ENCODE results near the gene ADAMTSL2.

Gene ADAMTSL2

DNA sequence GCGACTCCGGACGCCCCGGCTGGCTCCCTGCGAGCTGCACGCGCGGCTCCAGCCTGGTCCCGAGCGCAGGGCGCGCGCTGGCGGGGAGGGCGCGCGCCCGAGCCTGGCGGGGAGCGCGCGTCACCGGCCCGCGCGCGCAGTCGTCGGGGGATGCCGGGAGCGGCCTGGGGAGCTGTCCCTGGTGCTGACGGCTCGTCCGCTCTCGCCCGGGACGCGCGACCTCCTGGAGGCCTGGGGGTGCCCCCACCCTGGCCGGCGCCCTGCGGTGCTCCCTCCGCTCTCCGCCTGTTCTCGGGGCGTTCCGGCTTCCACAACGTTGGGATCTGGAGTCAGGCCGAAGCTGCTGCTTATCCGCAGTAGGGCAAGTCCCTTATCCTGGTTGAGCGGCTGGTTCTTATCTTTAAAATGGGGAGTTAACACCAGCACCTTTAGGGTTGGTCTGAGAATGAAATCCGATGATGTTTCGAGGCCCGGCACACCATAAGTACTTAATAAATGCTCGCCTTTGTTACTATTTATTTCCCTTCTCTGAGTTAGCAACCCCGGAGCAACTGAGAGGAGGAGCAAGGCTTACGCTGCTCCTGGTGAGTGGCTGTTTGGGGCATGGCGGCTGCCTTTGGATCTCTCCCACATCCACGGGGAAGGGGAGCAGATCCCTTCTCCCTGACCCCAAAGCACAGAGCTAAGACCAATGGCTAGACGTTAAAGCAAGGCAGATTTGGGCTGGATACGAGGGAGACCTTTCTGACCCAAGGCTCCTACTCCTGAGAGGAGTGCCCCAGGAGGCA is 75.0 kb downstream of the ADAMTSL2 start, which contains the start of gene FAM163B:
FAM163B (minus strand) TSS at position 79 of the 788 bp plus-strand sequence. CDS start 29,166 bp downstream, outside the sequence.
- no peak for DNase-seq

DNA sequence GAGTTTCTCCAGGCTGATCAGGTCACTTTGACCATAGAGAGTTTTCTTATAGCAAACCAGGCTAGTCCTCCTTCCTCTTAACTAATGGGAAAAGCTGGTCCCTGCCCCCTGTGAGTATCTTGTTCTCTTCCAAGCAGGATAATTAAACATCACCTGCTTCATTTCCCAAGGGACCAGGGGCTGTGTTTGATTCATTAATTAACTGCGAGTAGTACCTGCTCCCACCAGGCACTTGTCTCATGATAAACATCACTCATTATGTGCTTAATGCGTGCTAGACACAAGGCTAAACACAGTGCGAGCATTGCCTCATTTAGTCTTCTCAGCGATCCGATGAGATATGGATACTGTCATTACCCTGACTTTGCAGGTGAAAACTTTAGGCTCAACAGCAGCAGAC is 76.3 kb downstream of the ADAMTSL2 start:
- DNase-seq = no peak

DNA sequence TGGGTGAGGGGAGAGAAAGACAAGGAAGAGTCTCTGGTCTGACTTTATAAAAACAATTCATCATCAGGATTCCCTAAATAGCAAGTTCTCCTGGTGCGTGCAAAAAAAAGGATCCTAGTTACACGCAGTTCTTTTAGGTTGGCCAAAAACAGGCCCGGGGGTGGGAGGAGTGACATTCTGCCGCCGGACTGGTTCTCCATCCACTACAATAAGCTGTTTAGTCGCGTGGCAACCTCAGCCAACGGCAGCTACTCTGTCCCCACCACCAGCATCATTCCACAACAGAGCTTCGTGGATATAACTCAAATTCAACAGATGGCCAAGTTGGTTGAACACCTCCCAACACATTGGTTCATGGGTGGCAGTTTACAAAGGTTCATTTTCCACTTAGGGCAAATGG is 77.5 kb downstream of the ADAMTSL2 start:
- no peak for DNase-seq

GRCh38 chr9:133612816-133613215 is 78.3 kb downstream of the ADAMTSL2 start:
- no peak for DNase-seq

GRCh38 chr9:133613432-133613831 is 78.9 kb downstream of the ADAMTSL2 start:
- DNase-seq = no peak

- no peak for DNase-seq
These were observed 79.6 kb downstream of the ADAMTSL2 start for GRCh38 chr9:133614056-133614455.

- DNase-seq = no peak
These were observed 80.2 kb downstream of the ADAMTSL2 start for GRCh38 chr9:133614678-133615077.

GRCh38 chr9:133615186-133615585 is 80.7 kb downstream of the ADAMTSL2 start:
- no peak for DNase-seq

- no peak for DNase-seq
These were observed 81.2 kb downstream of the ADAMTSL2 start for GRCh38 chr9:133615606-133616188.

- DNase-seq = no peak
These were observed 82.3 kb downstream of the ADAMTSL2 start for GRCh38 chr9:133616643-133617405.

- DNase-seq = no peak
These were observed 84.2 kb downstream of the ADAMTSL2 start for GRCh38 chr9:133618726-133619125.

DNA sequence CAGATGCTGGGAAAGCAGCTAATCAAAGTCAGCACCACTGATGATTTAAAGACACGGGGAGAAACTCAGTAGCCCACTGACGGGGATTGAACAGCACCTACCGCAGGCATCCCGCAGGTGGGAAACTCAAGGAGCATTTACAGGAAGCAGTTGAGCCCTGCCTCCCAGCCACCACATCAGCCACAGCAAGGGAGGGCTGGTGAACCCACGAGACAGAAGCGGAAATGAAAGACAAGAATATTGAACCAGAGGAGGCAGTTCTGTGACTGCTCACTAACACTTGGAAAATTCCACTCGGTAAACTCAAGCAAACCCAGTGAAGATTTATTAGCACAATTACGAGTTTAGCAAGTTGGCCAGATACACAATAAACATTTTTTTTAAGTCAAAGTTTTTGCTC is 85.3 kb downstream of the ADAMTSL2 start:
- DNase-seq = peak; percentile 60

DNA sequence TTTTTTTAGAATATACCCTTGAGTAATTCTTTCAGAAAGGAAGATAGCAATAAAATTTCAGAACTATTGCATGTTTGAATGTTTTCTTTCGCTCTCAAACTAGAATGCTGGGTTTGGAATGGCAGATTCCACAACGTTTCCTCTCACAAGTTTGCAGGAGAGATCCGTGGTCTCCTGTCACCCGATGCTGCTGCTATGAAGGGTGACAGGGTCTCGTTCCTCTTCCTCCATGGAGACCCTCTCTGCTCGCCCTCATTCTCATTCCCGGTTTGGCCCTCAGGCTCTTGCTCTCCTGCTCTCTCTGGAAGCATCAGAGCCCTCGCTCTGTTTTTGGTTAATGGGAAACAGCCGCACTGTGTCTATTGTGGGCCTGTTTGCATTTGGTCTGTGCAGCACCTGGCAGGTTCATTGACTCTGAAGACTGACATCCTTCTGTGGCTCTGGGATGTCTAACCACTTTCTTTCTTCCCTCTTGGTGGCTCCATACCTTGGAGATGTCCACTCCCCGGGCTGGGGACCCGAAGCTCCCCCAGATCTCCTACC is 87.3 kb downstream of the ADAMTSL2 start:
- no peak for DNase-seq

GRCh38 chr9:133622555-133622954 is 88.1 kb downstream of the ADAMTSL2 start:
- no peak for DNase-seq
